MCF 10A (cell line): ENCODE data around the gene NR3C1. TPM values are rescaled to one million over a fixed set of nuclear protein-coding genes. Genes with fewer than 3 reads are reported as not detected.

Source experiments
- BruUV-seq: library from RNA; stranded (reverse); fragments of 400-500 nt; replicated peaks from 2 replicates; lab custom pipeline; 2021; lab: Mats Ljungman, UMichigan
- CTCF ChIA-PET: fragments of 300-600 bp; sonication (Branson Sonifier 250); formaldehyde crosslinking; extraction: SDS; loops from one replicate; lab custom pipeline; 2021; ENCODE audit warnings: antibody characterized with exemption, inconsistent platforms; lab: Yijun Ruan, JAX
- POLR2A ChIA-PET: fragments of 300-600, 350-650 bp; sonication (Branson Sonifier 250); formaldehyde crosslinking; extraction: SDS; loops from one replicate; lab custom pipeline; 2020; ENCODE audit warnings: antibody characterized with exemption, inconsistent platforms; lab: Yijun Ruan, JAX
- DNase-seq: peaks from one replicate; pipeline ENCODE4 v3.0.0-alpha.2; 2018; ENCODE audit not compliant: unreplicated experiment
- H3K27ac Mint-ChIP-seq: one replicate; pipeline ENCODE4 v1.8.0; 2022; ENCODE audit warnings: mild to moderate bottlenecking, low read depth, mixed read lengths; ENCODE audit not compliant: unreplicated experiment
- H3K27me3 Mint-ChIP-seq: one replicate; pipeline ENCODE4 v1.8.0; 2022; ENCODE audit warnings: mixed read lengths; ENCODE audit not compliant: insufficient read depth, unreplicated experiment
- H3K36me3 Mint-ChIP-seq: one replicate; pipeline ENCODE4 v1.8.0; 2022; ENCODE audit warnings: mild to moderate bottlenecking, moderate library complexity, mixed read lengths; ENCODE audit not compliant: insufficient read depth, unreplicated experiment
- H3K4me1 Mint-ChIP-seq: one replicate; pipeline ENCODE4 v1.8.0; 2022; ENCODE audit warnings: mixed read lengths; ENCODE audit not compliant: insufficient read depth, unreplicated experiment
- H3K4me3 Mint-ChIP-seq: one replicate; pipeline ENCODE4 v1.8.0; 2022; ENCODE audit warnings: mild to moderate bottlenecking, moderate library complexity, mixed read lengths; ENCODE audit not compliant: unreplicated experiment
- H3K9me3 Mint-ChIP-seq: one replicate; pipeline ENCODE4 v1.8.0; 2022; ENCODE audit warnings: mixed read lengths; ENCODE audit not compliant: unreplicated experiment
- CTCF ChIP-seq: fragments of 200-600 bp; IDR thresholded peaks from one replicate; pipeline ENCODE4 v1.8.0; 2022; ENCODE audit warnings: antibody characterized with exemption, mild to moderate bottlenecking; ENCODE audit not compliant: unreplicated experiment
- intact Hi-C: fragments of 100-400 bp; cut with micrococcal nuclease; formaldehyde crosslinking; loops from 2 replicates; pipeline ENCODE4 v1.14.1; 2022
- total RNA-seq: library from RNA; stranded (reverse); gene quantifications from 2 replicates; pipeline ENCODE4 v1.2.3, GENCODE V29; 2022

Gene NR3C1
- total RNA-seq, 1 experiment from 2014 or later: 92.9 TPM

GRCh38 chr5:143306040-143306439, 97.4 kb downstream of the NR3C1 start:
- H3K9me3 Mint-ChIP-seq: peaks cover 15% of the 10 kb centered on the region
- H3K27ac Mint-ChIP-seq: no peak overlapping the region
- BruUV-seq: no TSS peak
- POLR2A ChIA-PET: interaction anchor here (0.8 to 1.1 kb wide), 2 partner anchors 10 to 15 kb away, joined by 3 read pairs; no protein-coding TSS in a partner anchor
- DNase-seq: no peak
- peaks cover 80% of the 10 kb centered on the region for H3K36me3 Mint-ChIP-seq
- no peak overlapping the region for H3K4me3 Mint-ChIP-seq
- CTCF ChIA-PET: no interaction called here
- TF ChIP-seq CTCF: no peak
- intact Hi-C loops: no loop called here
- H3K27me3 Mint-ChIP-seq: no peaks in the 10 kb centered on the region
- peaks cover 41% of the 10 kb centered on the region for H3K4me1 Mint-ChIP-seq

- TF ChIP-seq CTCF: no peak
- H3K9me3 Mint-ChIP-seq: peaks cover 15% of the 10 kb centered on the region
- intact Hi-C loops: no loop called here
- no peak for DNase-seq
- H3K4me1 Mint-ChIP-seq: peaks cover 38% of the 10 kb centered on the region
- CTCF ChIA-PET: interaction anchor here (0.7 kb wide), 1 partner anchor 35 kb away, joined by 3 read pairs; no protein-coding TSS in a partner anchor
- POLR2A ChIA-PET: interaction anchor here (1.1 kb wide), 1 partner anchor 14 kb away, joined by 3 read pairs; no protein-coding TSS in a partner anchor
- no peaks in the 10 kb centered on the region for H3K27me3 Mint-ChIP-seq
- no TSS peak for BruUV-seq
- peaks cover 78% of the 10 kb centered on the region for H3K36me3 Mint-ChIP-seq
- peak overlapping the region; percentile 49 for H3K27ac Mint-ChIP-seq
- no peak overlapping the region for H3K4me3 Mint-ChIP-seq
Observed at GRCh38 chr5:143304836-143305475, 98.5 kb downstream of the NR3C1 start.

- Mint-ChIP-seq H3K4me3 (no peak overlapping the region), H3K4me1 (peaks cover 30% of the 10 kb centered on the region), H3K27me3 (no peaks in the 10 kb centered on the region), H3K9me3 (peaks cover 15% of the 10 kb centered on the region), H3K36me3 (peaks cover 75% of the 10 kb centered on the region), H3K27ac (peak overlapping the region; percentile 65)
- DNase-seq: no peak
- ChIA-PET POLR2A (interaction anchor here (0.5 to 2.9 kb wide), 12 partner anchors 9 to 290 kb away, joined by 3 to 18 read pairs (median 4); partner anchors contain the start of gene NR3C1), CTCF (interaction anchor here (0.6 to 1.3 kb wide), 6 partner anchors 10 to 690 kb away, joined by 3 to 8 read pairs (median 3); no protein-coding TSS in a partner anchor)
- intact Hi-C loops: no loop called here
- no TSS peak for BruUV-seq
- TF ChIP-seq CTCF: no peak
Observed at GRCh38 chr5:143302341-143303045, 101.0 kb downstream of the NR3C1 start.

GRCh38 chr5:143297756-143298155, 105.7 kb downstream of the NR3C1 start:
- Mint-ChIP-seq H3K27ac (peak overlapping the region; percentile 16), H3K36me3 (peaks cover 83% of the 10 kb centered on the region), H3K4me3 (no peak overlapping the region), H3K9me3 (no peaks in the 10 kb centered on the region), H3K27me3 (no peaks in the 10 kb centered on the region), H3K4me1 (peaks cover 23% of the 10 kb centered on the region)
- DNase-seq: no peak
- ChIA-PET POLR2A (interaction anchor here (0.6 to 1.2 kb wide), 4 partner anchors 12 to 652 kb away, joined by 3 to 4 read pairs (median 3); no protein-coding TSS in a partner anchor), CTCF (interaction anchor here (0.7 kb wide), 1 partner anchor 25 kb away, joined by 3 read pairs; no protein-coding TSS in a partner anchor)
- no peak for TF ChIP-seq CTCF
- BruUV-seq: no TSS peak
- intact Hi-C loops: no loop called here
